ENCODE measurements around the gene ACAA2.

DNA sequence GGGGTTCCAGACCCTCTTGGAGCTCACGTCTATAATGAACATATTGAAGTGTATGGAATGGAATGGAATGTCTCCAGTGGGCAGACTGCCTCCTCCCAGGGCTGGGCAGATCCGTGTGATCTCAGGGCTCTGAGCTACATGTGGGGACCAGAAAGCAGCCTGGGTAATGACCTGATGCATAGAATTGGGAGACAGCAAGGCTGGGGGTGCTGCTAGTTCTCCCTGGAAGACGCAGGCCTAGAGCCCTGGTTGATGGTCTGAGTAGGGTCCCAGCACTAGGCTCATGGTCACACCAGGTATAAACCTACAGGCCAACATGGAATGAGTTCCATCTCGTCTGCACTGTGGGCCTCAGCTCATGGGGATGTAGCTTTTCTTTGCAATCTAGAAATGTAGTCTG, 46.7 kb downstream of the ACAA2 start:
- TF ChIP-seq, protein P1, sequence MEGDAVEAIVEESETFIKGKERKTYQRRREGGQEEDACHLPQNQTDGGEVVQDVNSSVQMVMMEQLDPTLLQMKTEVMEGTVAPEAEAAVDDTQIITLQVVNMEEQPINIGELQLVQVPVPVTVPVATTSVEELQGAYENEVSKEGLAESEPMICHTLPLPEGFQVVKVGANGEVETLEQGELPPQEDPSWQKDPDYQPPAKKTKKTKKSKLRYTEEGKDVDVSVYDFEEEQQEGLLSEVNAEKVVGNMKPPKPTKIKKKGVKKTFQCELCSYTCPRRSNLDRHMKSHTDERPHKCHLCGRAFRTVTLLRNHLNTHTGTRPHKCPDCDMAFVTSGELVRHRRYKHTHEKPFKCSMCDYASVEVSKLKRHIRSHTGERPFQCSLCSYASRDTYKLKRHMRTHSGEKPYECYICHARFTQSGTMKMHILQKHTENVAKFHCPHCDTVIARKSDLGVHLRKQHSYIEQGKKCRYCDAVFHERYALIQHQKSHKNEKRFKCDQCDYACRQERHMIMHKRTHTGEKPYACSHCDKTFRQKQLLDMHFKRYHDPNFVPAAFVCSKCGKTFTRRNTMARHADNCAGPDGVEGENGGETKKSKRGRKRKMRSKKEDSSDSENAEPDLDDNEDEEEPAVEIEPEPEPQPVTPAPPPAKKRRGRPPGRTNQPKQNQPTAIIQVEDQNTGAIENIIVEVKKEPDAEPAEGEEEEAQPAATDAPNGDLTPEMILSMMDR (conservative IDR thresholded peaks at IDR 0.05; ENCODE audit: low read depth, low read length), result no peak
- TF ChIP-seq EZH2 (IDR thresholded peaks at IDR 0.05; ENCODE audit: borderline replicate concordance, low read depth, low read length, poor library complexity, severe bottlenecking), result no peak

Measured in A673 (cell line).